HEK293 (cell line): ENCODE measurements around the gene CEP104.

Experiments
- CTCF ChIA-PET: fragments of 350-600 bp; formaldehyde crosslinking; extraction: SDS; loops from one replicate; lab custom pipeline; 2021; ENCODE audit warnings: antibody characterized with exemption; lab: Yijun Ruan, JAX
- POLR2A ChIA-PET: fragments of 300-600 bp; formaldehyde crosslinking; extraction: SDS; loops from one replicate; lab custom pipeline; 2020; ENCODE audit warnings: antibody characterized with exemption, inconsistent platforms; lab: Yijun Ruan, JAX
- H3K27ac ChIP-seq: fragments of 200-500 bp; sonication (Bioruptor generic); 2 replicates; pipeline ENCODE4 v1.5.1; 2014; ENCODE audit warnings: low read depth, low read length, control low read depth, inconsistent platforms; ENCODE audit errors: extremely low read depth
- H3K36me3 ChIP-seq, 2 experiments: fragments of 200-500 bp in 1 of 2; sonication (Bioruptor generic) in 1 of 2; 1 replicate in 1 of 2; 2 replicates in 1 of 2; pipeline ENCODE4 v1.5.1; 2014 to 2017; ENCODE audit warnings: inconsistent platforms in 2 of 2, low read length in 2 of 2; ENCODE audit not compliant: control insufficient read depth in 2 of 2, insufficient read depth in 1 of 2
- H3K4me1 ChIP-seq: fragments of 200-500 bp; sonication (Bioruptor generic); 2 replicates; pipeline ENCODE4 v1.5.1; 2014; ENCODE audit warnings: mild to moderate bottlenecking, low read length, inconsistent platforms; ENCODE audit not compliant: control insufficient read depth, insufficient read depth
- H3K4me3 ChIP-seq: 2 replicates; pipeline ENCODE4 v1.5.1; 2011; ENCODE audit warnings: low read depth, mild to moderate bottlenecking, control low read depth, low read length, moderate library complexity
- H3K9me3 ChIP-seq: fragments of 200-500 bp; sonication (Bioruptor generic); 2 replicates; pipeline ENCODE4 v1.5.1; 2014; ENCODE audit warnings: low read depth, low read length, inconsistent platforms; ENCODE audit not compliant: control insufficient read depth, insufficient read depth
- GLI2 ChIP-seq: fragments of 450-650 bp; formaldehyde crosslinking; IDR thresholded peaks from 2 replicates; pipeline ENCODE4; 2017; ENCODE audit warnings: missing biosample characterization, missing genetic modification characterization, low read depth, borderline replicate concordance
- MZF1 ChIP-seq: fragments of 450-650 bp; formaldehyde crosslinking; IDR thresholded peaks from 2 replicates; pipeline ENCODE4 v1.5.1; 2017; ENCODE audit warnings: missing biosample characterization, missing genetic modification characterization, borderline replicate concordance
- ZNF184 ChIP-seq: fragments of 450-650 bp; IDR thresholded peaks from 2 replicates; pipeline ENCODE4 v1.5.1; 2018; ENCODE audit warnings: missing biosample characterization, mild to moderate bottlenecking, missing genetic modification characterization
- ZNF214 ChIP-seq: fragments of 450-650 bp; formaldehyde crosslinking; IDR thresholded peaks from 2 replicates; pipeline ENCODE4 v1.5.1; 2017; ENCODE audit warnings: missing biosample characterization, mild to moderate bottlenecking, missing genetic modification characterization, borderline replicate concordance
- ZNF23 ChIP-seq: fragments of 450-650 bp; formaldehyde crosslinking; IDR thresholded peaks from 2 replicates; pipeline ENCODE4 v1.5.1; 2016; ENCODE audit warnings: missing biosample characterization, missing genetic modification characterization, borderline replicate concordance
- ZNF302 ChIP-seq: fragments of 450-650 bp; formaldehyde crosslinking; IDR thresholded peaks from 2 replicates; pipeline ENCODE4 v1.5.1; 2016; ENCODE audit warnings: missing biosample characterization, missing genetic modification characterization, low read depth
- ZNF48 ChIP-seq: fragments of 450-650 bp; formaldehyde crosslinking; IDR thresholded peaks from 2 replicates; pipeline ENCODE4 v1.5.1; 2016; ENCODE audit warnings: missing biosample characterization, missing genetic modification characterization
- ZNF510 ChIP-seq: fragments of 450-650 bp; formaldehyde crosslinking; IDR thresholded peaks from 2 replicates; pipeline ENCODE4 v1.5.1; 2018; ENCODE audit warnings: mild to moderate bottlenecking, missing genetic modification characterization, missing biosample characterization; ENCODE audit not compliant: insufficient replicate concordance
- ZNF654 ChIP-seq: fragments of 450-650 bp; formaldehyde crosslinking; IDR thresholded peaks from 2 replicates; pipeline ENCODE4 v1.5.1; 2016; ENCODE audit warnings: low read depth, missing biosample characterization, missing genetic modification characterization
- ZNF660 ChIP-seq: fragments of 450-650 bp; IDR thresholded peaks from 2 replicates; pipeline ENCODE4 v1.5.1; 2018; ENCODE audit warnings: missing biosample characterization, mild to moderate bottlenecking, missing genetic modification characterization
- ZNF677 ChIP-seq: fragments of 450-650 bp; IDR thresholded peaks from 2 replicates; pipeline ENCODE4 v1.5.0; 2018; ENCODE audit warnings: missing biosample characterization, mild to moderate bottlenecking, missing genetic modification characterization, moderate library complexity
- ZNF837 ChIP-seq: fragments of 450-650 bp; formaldehyde crosslinking; IDR thresholded peaks from 2 replicates; pipeline ENCODE4 v1.5.1; 2016; ENCODE audit warnings: missing biosample characterization, missing genetic modification characterization
- TF ChIP-seq, protein P1 (sequence below): fragments of 450-650 bp; IDR thresholded peaks from 2 replicates; pipeline ENCODE4 v1.5.1; 2018; ENCODE audit warnings: missing biosample characterization, mild to moderate bottlenecking, missing genetic modification characterization
- TF ChIP-seq, protein P2 (sequence below): fragments of 450-650 bp; formaldehyde crosslinking; conservative IDR thresholded peaks from 2 replicates; pipeline ENCODE4 v1.5.1; 2016; ENCODE audit warnings: low read depth, missing biosample characterization, missing genetic modification characterization
- TF ChIP-seq, protein P3 (sequence below): fragments of 450-650 bp; formaldehyde crosslinking; IDR thresholded peaks from 2 replicates; pipeline ENCODE4 v1.5.1; 2016; ENCODE audit warnings: missing biosample characterization, missing genetic modification characterization, low read depth

Gene CEP104

GRCh38 chr1:3831689-3832088, 25.3 kb downstream of the CEP104 start:
- no peak overlapping the region for H3K4me3 ChIP-seq
- H3K27ac ChIP-seq, result no peak overlapping the region
- H3K9me3 ChIP-seq, result no peaks in the 10 kb centered on the region
- H3K4me1 ChIP-seq, result no peaks in the 10 kb centered on the region
- POLR2A ChIA-PET, result no interaction called here
- H3K36me3 ChIP-seq, result peaks cover 33 to 93% of the 10 kb centered on the region in 2 experiments
- CTCF ChIA-PET, result no interaction called here
- no peak for TF ChIP-seq ZNF510 (tag by site-specific recombination)
- no peak for TF ChIP-seq ZNF214 (tag by site-specific recombination)

DNA sequence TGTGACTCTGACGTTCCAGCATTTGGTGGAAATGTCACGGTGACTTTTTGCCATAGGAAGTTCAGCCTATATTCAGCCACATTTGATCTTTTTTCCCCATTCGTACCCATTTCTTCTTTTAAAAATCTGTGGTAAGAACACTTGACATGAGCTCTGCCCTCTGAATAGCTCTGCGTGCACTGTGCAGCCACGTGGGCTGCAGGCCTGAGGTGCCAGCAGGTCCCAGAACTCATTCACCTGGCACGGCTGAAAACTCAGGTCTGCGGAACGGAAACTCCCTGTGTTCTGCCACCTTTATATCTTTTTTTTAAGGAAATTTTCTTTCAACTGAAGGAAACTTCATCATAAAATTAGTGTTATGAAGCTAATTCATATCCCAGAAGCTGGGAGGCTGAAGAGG, 28.6 kb downstream of the CEP104 start:
- POLR2A ChIA-PET, result interaction anchor here (1.5 kb wide), 1 partner anchor 29 kb away, joined by 3 read pairs; no protein-coding TSS in a partner anchor
- TF ChIP-seq, protein P1, sequence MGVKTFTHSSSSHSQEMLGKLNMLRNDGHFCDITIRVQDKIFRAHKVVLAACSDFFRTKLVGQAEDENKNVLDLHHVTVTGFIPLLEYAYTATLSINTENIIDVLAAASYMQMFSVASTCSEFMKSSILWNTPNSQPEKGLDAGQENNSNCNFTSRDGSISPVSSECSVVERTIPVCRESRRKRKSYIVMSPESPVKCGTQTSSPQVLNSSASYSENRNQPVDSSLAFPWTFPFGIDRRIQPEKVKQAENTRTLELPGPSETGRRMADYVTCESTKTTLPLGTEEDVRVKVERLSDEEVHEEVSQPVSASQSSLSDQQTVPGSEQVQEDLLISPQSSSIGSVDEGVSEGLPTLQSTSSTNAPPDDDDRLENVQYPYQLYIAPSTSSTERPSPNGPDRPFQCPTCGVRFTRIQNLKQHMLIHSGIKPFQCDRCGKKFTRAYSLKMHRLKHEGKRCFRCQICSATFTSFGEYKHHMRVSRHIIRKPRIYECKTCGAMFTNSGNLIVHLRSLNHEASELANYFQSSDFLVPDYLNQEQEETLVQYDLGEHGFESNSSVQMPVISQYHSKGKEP (tag by site-specific recombination), result no peak
- TF ChIP-seq, protein P2, sequence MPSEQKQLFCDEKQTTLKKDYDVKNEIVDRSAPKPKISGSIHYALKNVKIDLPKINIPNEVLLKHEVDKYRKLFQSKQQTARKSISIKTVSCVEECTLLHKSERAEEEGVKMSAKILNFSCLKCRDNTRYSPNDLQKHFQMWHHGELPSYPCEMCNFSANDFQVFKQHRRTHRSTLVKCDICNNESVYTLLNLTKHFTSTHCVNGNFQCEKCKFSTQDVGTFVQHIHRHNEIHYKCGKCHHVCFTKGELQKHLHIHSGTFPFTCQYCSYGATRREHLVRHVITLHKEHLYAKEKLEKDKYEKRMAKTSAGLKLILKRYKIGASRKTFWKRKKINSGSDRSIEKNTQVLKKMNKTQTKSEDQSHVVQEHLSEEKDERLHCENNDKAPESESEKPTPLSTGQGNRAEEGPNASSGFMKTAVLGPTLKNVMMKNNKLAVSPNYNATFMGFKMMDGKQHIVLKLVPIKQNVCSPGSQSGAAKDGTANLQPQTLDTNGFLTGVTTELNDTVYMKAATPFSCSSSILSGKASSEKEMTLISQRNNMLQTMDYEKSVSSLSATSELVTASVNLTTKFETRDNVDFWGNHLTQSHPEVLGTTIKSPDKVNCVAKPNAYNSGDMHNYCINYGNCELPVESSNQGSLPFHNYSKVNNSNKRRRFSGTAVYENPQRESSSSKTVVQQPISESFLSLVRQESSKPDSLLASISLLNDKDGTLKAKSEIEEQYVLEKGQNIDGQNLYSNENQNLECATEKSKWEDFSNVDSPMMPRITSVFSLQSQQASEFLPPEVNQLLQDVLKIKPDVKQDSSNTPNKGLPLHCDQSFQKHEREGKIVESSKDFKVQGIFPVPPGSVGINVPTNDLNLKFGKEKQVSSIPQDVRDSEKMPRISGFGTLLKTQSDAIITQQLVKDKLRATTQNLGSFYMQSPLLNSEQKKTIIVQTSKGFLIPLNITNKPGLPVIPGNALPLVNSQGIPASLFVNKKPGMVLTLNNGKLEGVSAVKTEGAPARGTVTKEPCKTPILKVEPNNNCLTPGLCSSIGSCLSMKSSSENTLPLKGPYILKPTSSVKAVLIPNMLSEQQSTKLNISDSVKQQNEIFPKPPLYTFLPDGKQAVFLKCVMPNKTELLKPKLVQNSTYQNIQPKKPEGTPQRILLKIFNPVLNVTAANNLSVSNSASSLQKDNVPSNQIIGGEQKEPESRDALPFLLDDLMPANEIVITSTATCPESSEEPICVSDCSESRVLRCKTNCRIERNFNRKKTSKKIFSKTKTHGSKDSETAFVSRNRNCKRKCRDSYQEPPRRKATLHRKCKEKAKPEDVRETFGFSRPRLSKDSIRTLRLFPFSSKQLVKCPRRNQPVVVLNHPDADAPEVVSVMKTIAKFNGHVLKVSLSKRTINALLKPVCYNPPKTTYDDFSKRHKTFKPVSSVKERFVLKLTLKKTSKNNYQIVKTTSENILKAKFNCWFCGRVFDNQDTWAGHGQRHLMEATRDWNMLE, result no peak
- TF ChIP-seq ZNF184 (tag by site-specific recombination) (no peak), ZNF837 (tag by site-specific recombination) (no peak), ZNF654 (tag by site-specific recombination) (no peak), MZF1 (tag by site-specific recombination) (no peak), ZNF302 (tag by site-specific recombination) (no peak), ZNF660 (no peak), ZNF48 (no peak), GLI2 (tag by site-specific recombination) (no peak), ZNF23 (no peak), ZNF677 (tag by site-specific recombination) (no peak)
- TF ChIP-seq, protein P3, sequence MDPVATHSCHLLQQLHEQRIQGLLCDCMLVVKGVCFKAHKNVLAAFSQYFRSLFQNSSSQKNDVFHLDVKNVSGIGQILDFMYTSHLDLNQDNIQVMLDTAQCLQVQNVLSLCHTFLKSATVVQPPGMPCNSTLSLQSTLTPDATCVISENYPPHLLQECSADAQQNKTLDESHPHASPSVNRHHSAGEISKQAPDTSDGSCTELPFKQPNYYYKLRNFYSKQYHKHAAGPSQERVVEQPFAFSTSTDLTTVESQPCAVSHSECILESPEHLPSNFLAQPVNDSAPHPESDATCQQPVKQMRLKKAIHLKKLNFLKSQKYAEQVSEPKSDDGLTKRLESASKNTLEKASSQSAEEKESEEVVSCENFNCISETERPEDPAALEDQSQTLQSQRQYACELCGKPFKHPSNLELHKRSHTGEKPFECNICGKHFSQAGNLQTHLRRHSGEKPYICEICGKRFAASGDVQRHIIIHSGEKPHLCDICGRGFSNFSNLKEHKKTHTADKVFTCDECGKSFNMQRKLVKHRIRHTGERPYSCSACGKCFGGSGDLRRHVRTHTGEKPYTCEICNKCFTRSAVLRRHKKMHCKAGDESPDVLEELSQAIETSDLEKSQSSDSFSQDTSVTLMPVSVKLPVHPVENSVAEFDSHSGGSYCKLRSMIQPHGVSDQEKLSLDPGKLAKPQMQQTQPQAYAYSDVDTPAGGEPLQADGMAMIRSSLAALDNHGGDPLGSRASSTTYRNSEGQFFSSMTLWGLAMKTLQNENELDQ (tag by site-specific recombination), result no peak
- TF ChIP-seq, all 188 proteins: peak for 0
- H3K9me3 ChIP-seq, result no peaks in the 10 kb centered on the region
- CTCF ChIA-PET, result interaction anchor here (0.6 to 1.5 kb wide), 2 partner anchors 10 to 401 kb away, joined by 3 read pairs; no protein-coding TSS in a partner anchor
- no peak overlapping the region for H3K4me3 ChIP-seq
- peaks cover 21 to 96% of the 10 kb centered on the region in 2 experiments for H3K36me3 ChIP-seq
- H3K27ac ChIP-seq, result no peak overlapping the region
- H3K4me1 ChIP-seq, result no peaks in the 10 kb centered on the region
